Vagina (tissue), 2 donors: ENCODE data around the gene PPIL4. TPM values are rescaled to one million over a fixed set of nuclear protein-coding genes. Genes with fewer than 3 reads are reported as not detected.

Experiments
- DNase-seq, 2 donors: peaks; one replicate each; pipeline ENCODE4 v3.0.0-alpha.2; 2017; ENCODE audit errors: extremely low spot score in 2 of 2
- H3K27ac ChIP-seq: fragments of 200-600 bp; sonication (generic); one replicate; pipeline ENCODE4 v1.5.1; 2019
- H3K27me3 ChIP-seq: fragments of 200-600 bp; sonication (generic); one replicate; pipeline ENCODE4 v1.5.1; 2019
- H3K36me3 ChIP-seq, 2 donors: fragments of 200-600 bp; sonication (generic); one replicate each; pipeline ENCODE4 v1.5.1; 2017 to 2019
- H3K4me1 ChIP-seq: fragments of 200-600 bp; sonication (generic); one replicate; pipeline ENCODE4 v1.5.1; 2019
- H3K4me3 ChIP-seq, 2 donors: fragments of 200-600 bp; sonication (generic); 1 replicate in 1 of 2; 2 replicates in 1 of 2; pipeline ENCODE4 v1.5.1; 2016 to 2019
- H3K9me3 ChIP-seq: fragments of 200-600 bp; sonication (generic); one replicate; pipeline ENCODE4 v1.5.1; 2019
- CTCF ChIP-seq, 3 experiments: fragments of 450-650 bp in 2 of 3; fragments of 200-600 bp in 1 of 3; sonication (generic) in 1 of 3; IDR thresholded peaks; one replicate each; pipeline ENCODE4 v1.5.1; 2017 to 2019; ENCODE audit warnings: antibody characterized with exemption in 3 of 3, mild to moderate bottlenecking in 2 of 3, moderate library complexity in 2 of 3
- POLR2A ChIP-seq, 2 donors: fragments of 450-650 bp; IDR thresholded peaks; one replicate each; pipeline ENCODE4 v1.6.1; 2017; ENCODE audit warnings: antibody characterized with exemption in 2 of 2, mild to moderate bottlenecking in 2 of 2, moderate library complexity in 2 of 2
- POLR2AphosphoS5 ChIP-seq, 2 donors: sonication (generic); formaldehyde crosslinking; IDR thresholded peaks; one replicate each; pipeline ENCODE4 v1.9.0; 2017; ENCODE audit warnings: antibody characterized with exemption in 2 of 2, mild to moderate bottlenecking in 2 of 2, low read depth in 1 of 2; ENCODE audit not compliant: insufficient read depth in 1 of 2
- intact Hi-C: fragments of 100-400 bp; cut with DNase I; formaldehyde crosslinking; loops from one replicate; pipeline ENCODE4 v1.15.1; 2023
- total RNA-seq: library from RNA; depleted of rRNA; stranded (reverse); fragments of >200 nt; gene quantifications from one replicate; pipeline ENCODE4 v1.2.3, GENCODE V29; 2016

PPIL4 gene
- total RNA-seq, 1 donor from 2014 or later, result 20.1 TPM

- H3K36me3 ChIP-seq, result no peaks in the 10 kb centered on the region
- no peak overlapping the region for H3K4me3 ChIP-seq
- TF ChIP-seq CTCF (IDR thresholded peaks at IDR 0.05) (no peak), POLR2A (IDR thresholded peaks at IDR 0.05) (no peak), POLR2AphosphoS5 (IDR thresholded peaks at IDR 0.05; ENCODE audit: insufficient read depth in 1 of 2, low read depth in 1 of 2) (no peak)
- H3K9me3 ChIP-seq, result no peaks in the 10 kb centered on the region
- intact Hi-C loops, result no loop called here
- no peak for DNase-seq
- H3K4me1 ChIP-seq, result peaks cover 13% of the 10 kb centered on the region
- no peak overlapping the region for H3K27ac ChIP-seq
- no peaks in the 10 kb centered on the region for H3K27me3 ChIP-seq
Measured at GRCh38 chr6:149458806-149459205, 87.0 kb downstream of the PPIL4 start.

- Histone ChIP-seq H3K36me3 (no peaks in the 10 kb centered on the region), H3K27ac (no peak overlapping the region), H3K4me3 (no peak overlapping the region), H3K4me1 (peaks cover 19% of the 10 kb centered on the region), H3K9me3 (no peaks in the 10 kb centered on the region), H3K27me3 (no peaks in the 10 kb centered on the region)
- no peak for DNase-seq
- intact Hi-C loops, result no loop called here
- TF ChIP-seq CTCF (IDR thresholded peaks at IDR 0.05) (no peak), POLR2AphosphoS5 (IDR thresholded peaks at IDR 0.05; ENCODE audit: insufficient read depth in 1 of 2, low read depth in 1 of 2) (no peak), POLR2A (IDR thresholded peaks at IDR 0.05) (no peak)
Measured at GRCh38 chr6:149458196-149458595, 87.6 kb downstream of the PPIL4 start.

- DNase-seq, result no peak
- intact Hi-C loops, result no loop called here
- Histone ChIP-seq H3K4me3 (no peak overlapping the region), H3K4me1 (peaks cover 20% of the 10 kb centered on the region), H3K27me3 (no peaks in the 10 kb centered on the region), H3K9me3 (no peaks in the 10 kb centered on the region), H3K27ac (no peak overlapping the region), H3K36me3 (no peaks in the 10 kb centered on the region)
- no peak for TF ChIP-seq CTCF (IDR thresholded peaks at IDR 0.05)
Measured at GRCh38 chr6:149457316-149457884, 88.4 kb downstream of the PPIL4 start.

GRCh38 chr6:149456311-149457021 is 89.4 kb downstream of the PPIL4 start:
- Histone ChIP-seq H3K4me1 (peaks cover 24% of the 10 kb centered on the region), H3K36me3 (no peaks in the 10 kb centered on the region), H3K27ac (no peak overlapping the region), H3K9me3 (no peaks in the 10 kb centered on the region), H3K27me3 (no peaks in the 10 kb centered on the region), H3K4me3 (no peak overlapping the region)
- no peak for DNase-seq
- TF ChIP-seq POLR2A (IDR thresholded peaks at IDR 0.05) (no peak), CTCF (IDR thresholded peaks at IDR 0.05) (no peak), POLR2AphosphoS5 (IDR thresholded peaks at IDR 0.05; ENCODE audit: insufficient read depth in 1 of 2, low read depth in 1 of 2) (no peak)
- intact Hi-C loops, result no loop called here

- H3K4me3 ChIP-seq, result no peak overlapping the region
- no peaks in the 10 kb centered on the region for H3K36me3 ChIP-seq
- peak overlapping the region; percentile 50 for H3K27ac ChIP-seq
- no peak for DNase-seq
- TF ChIP-seq POLR2A (IDR thresholded peaks at IDR 0.05) (no peak), POLR2AphosphoS5 (IDR thresholded peaks at IDR 0.05; ENCODE audit: insufficient read depth in 1 of 2, low read depth in 1 of 2) (no peak), CTCF (IDR thresholded peaks at IDR 0.05) (no peak)
- H3K4me1 ChIP-seq, result peaks cover 37% of the 10 kb centered on the region
- intact Hi-C loops, result no loop called here
- H3K9me3 ChIP-seq, result no peaks in the 10 kb centered on the region
- H3K27me3 ChIP-seq, result no peaks in the 10 kb centered on the region
Measured at GRCh38 chr6:149455031-149455732, 90.7 kb downstream of the PPIL4 start.
